HFFc6 (cell line): ENCODE measurements around the gene MRPL21. TPM values are rescaled to one million over a fixed set of nuclear protein-coding genes. Genes with fewer than 3 reads are reported as not detected.
"Not testable (repeated sequence)": the region's sequence is repeated elsewhere in the genome, so short reads cannot be mapped to it uniquely, and the experiment has no call there.

Source experiments
- DNase-seq: peaks from one replicate; pipeline ENCODE4 v3.0.0-alpha.2; 2018
- H3K27ac Mint-ChIP-seq: 2 replicates; pipeline ENCODE4 v1.8.0; 2020; ENCODE audit warnings: mild to moderate bottlenecking, mixed read lengths
- H3K27me3 Mint-ChIP-seq: 2 replicates; pipeline ENCODE4 v1.8.0; 2021; ENCODE audit warnings: mild to moderate bottlenecking, moderate library complexity, mixed read lengths; ENCODE audit not compliant: insufficient read depth
- H3K36me3 Mint-ChIP-seq: 2 replicates; pipeline ENCODE4 v1.8.0; 2021; ENCODE audit warnings: low read depth, mixed read lengths
- H3K4me1 Mint-ChIP-seq: 2 replicates; pipeline ENCODE4 v1.8.0; 2020; ENCODE audit warnings: low read depth, mixed read lengths
- H3K4me3 Mint-ChIP-seq: 2 replicates; pipeline ENCODE4 v1.8.0; 2020; ENCODE audit warnings: mild to moderate bottlenecking, moderate library complexity, mixed read lengths
- H3K9me3 Mint-ChIP-seq: 2 replicates; pipeline ENCODE4 v1.8.0; 2020; ENCODE audit warnings: mild to moderate bottlenecking, mixed read lengths
- total RNA-seq, 6 experiments: library from RNA; stranded (reverse); fragmentation: NEBNext Ultra II Directional; extraction: Animal tissue kit (Norgen Biotek cat#: 25700); gene quantifications; 2 replicates in 1 of 6; 3 replicates in 5 of 6; pipeline ENCODE4 v1.2.3, GENCODE V29; 2021
- TF ChIP-seq, protein P1 (sequence below): fragments of 200-600 bp; sonication (generic); IDR thresholded peaks from 2 replicates; pipeline ENCODE4 v1.5.0; 2021; ENCODE audit warnings: antibody characterized with exemption, mild to moderate bottlenecking

Gene MRPL21
- total RNA-seq, 6 experiments from 2014 or later, result 60.8 to 69.9 (median 63.9) TPM

GRCh38 chr11:68889948-68890446, 13.6 kb downstream of the MRPL21 start:
- Mint-ChIP-seq H3K27ac (peak overlapping the region; percentile 95), H3K4me1 (peaks cover 28% of the 10 kb centered on the region), H3K27me3 (peaks cover 4% of the 10 kb centered on the region), H3K9me3 (no peaks in the 10 kb centered on the region), H3K4me3 (0 out of 2 replicates have a peak overlapping the region, but pooled peaks have one; percentile 71), H3K36me3 (peaks cover 9% of the 10 kb centered on the region; the same call in 1 of the 2 replicates)
- peak; percentile 90 for DNase-seq
- TF ChIP-seq, protein P1, sequence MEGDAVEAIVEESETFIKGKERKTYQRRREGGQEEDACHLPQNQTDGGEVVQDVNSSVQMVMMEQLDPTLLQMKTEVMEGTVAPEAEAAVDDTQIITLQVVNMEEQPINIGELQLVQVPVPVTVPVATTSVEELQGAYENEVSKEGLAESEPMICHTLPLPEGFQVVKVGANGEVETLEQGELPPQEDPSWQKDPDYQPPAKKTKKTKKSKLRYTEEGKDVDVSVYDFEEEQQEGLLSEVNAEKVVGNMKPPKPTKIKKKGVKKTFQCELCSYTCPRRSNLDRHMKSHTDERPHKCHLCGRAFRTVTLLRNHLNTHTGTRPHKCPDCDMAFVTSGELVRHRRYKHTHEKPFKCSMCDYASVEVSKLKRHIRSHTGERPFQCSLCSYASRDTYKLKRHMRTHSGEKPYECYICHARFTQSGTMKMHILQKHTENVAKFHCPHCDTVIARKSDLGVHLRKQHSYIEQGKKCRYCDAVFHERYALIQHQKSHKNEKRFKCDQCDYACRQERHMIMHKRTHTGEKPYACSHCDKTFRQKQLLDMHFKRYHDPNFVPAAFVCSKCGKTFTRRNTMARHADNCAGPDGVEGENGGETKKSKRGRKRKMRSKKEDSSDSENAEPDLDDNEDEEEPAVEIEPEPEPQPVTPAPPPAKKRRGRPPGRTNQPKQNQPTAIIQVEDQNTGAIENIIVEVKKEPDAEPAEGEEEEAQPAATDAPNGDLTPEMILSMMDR, result peak; percentile 88

DNA sequence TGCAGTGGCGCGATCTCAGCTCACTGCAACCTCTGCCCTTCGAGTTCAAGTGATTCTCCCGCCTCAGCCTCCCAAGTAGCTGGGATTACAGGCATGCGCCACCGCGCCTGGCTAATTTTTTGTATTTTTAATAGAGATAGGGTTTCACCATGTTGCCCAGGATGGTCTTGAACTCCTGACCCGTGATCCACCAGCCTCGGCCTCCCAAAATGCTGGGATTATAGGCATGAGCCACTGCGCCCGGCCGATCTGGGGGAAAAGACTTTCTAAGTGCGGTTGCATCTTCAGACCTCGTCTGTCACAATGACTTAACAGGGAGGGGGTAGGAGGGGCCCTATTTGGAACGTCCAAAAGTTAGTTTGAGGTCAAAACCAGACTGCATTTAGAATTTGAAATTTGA, 18.8 kb downstream of the MRPL21 start:
- not testable (repeated sequence) for H3K27ac Mint-ChIP-seq, H3K36me3 Mint-ChIP-seq, DNase-seq, H3K27me3 Mint-ChIP-seq, H3K4me3 Mint-ChIP-seq, H3K9me3 Mint-ChIP-seq, H3K4me1 Mint-ChIP-seq

DNA sequence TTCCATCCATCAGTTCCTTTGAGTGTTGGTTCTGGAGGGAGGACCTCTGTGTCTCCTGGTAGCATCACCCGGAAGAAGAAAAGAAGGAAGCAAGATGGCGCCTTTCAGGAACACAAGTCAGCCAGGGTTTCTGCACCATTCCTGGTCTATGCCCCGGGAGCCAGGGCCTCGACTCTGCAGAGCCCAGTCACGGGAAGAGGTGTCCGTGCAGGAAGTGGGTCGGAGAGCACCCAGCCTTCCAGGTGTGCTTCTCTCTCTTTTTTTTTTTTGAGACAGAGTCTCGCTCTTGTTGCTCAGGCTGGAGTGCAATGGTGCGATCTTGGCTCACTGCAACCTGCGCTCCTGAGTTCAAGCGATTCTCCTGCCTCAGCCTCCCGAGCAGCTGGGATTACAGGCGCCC, 21.2 kb downstream of the MRPL21 start:
- Mint-ChIP-seq H3K27ac (no peak overlapping the region), H3K27me3 (peaks cover 6% of the 10 kb centered on the region; the same call in 1 of the 2 replicates), H3K36me3 (peaks cover 8% of the 10 kb centered on the region; the same call in 1 of the 2 replicates), H3K4me1 (0 out of 2 replicates have a peak, but pooled peaks cover 4% of the 10 kb centered on the region), H3K9me3 (no peaks in the 10 kb centered on the region), H3K4me3 (no peak overlapping the region)
- DNase-seq, result no peak
- TF ChIP-seq, protein P1, result no peak

GRCh38 chr11:68881320-68881719, 22.3 kb downstream of the MRPL21 start:
- H3K36me3 Mint-ChIP-seq, result peaks cover 8% of the 10 kb centered on the region; the same call in 1 of the 2 replicates
- H3K27me3 Mint-ChIP-seq, result peaks cover 6% of the 10 kb centered on the region; the same call in 1 of the 2 replicates
- DNase-seq, result no peak
- H3K4me3 Mint-ChIP-seq, result no peak overlapping the region
- H3K27ac Mint-ChIP-seq, result no peak overlapping the region
- TF ChIP-seq, protein P1, result no peak
- H3K9me3 Mint-ChIP-seq, result no peaks in the 10 kb centered on the region
- 0 out of 2 replicates have a peak, but pooled peaks cover 2% of the 10 kb centered on the region for H3K4me1 Mint-ChIP-seq

DNA sequence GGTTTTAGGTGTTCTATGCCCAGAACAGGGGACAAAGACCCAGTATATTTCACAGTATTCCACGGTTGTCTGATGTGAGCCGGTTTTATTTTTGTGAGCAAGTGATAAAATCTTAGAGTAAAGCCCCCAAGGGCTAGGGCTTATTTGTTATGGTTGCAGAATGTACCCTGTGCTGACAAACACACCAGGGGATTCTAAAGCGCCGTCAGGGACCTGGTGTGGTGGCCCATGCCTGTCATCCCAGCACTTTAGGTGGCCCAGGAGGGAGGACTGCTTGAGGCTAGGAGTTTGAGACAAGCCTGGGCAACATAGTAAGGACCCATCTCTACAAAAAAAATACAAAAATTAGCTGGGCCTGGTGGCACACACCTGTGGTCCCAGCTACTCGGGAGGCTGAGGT, 22.8 kb downstream of the MRPL21 start:
- TF ChIP-seq, protein P1, result no peak
- peaks cover 6% of the 10 kb centered on the region; the same call in 1 of the 2 replicates for H3K27me3 Mint-ChIP-seq
- no peaks in the 10 kb centered on the region for H3K4me1 Mint-ChIP-seq
- peaks cover 8% of the 10 kb centered on the region; the same call in 1 of the 2 replicates for H3K36me3 Mint-ChIP-seq
- H3K9me3 Mint-ChIP-seq, result no peaks in the 10 kb centered on the region
- H3K4me3 Mint-ChIP-seq, result no peak overlapping the region
- H3K27ac Mint-ChIP-seq, result no peak overlapping the region
- DNase-seq, result no peak

GRCh38 chr11:68878022-68878421, 25.6 kb downstream of the MRPL21 start:
- Mint-ChIP-seq H3K9me3 (no peaks in the 10 kb centered on the region), H3K4me1 (peaks cover 4% of the 10 kb centered on the region), H3K4me3 (no peak overlapping the region), H3K27me3 (peaks cover 6% of the 10 kb centered on the region), H3K36me3 (peaks cover 4% of the 10 kb centered on the region; the same call in 1 of the 2 replicates), H3K27ac (no peak overlapping the region)
- DNase-seq, result no peak
- TF ChIP-seq, protein P1, result no peak
